HepG2 (cell line): ENCODE measurements around the gene S100A12. TPM values are rescaled to one million over a fixed set of nuclear protein-coding genes. Genes with fewer than 3 reads are reported as not detected.

Experiments used
- HDAC1 ChIP-seq: sonication (generic); formaldehyde crosslinking; IDR thresholded peaks from 2 replicates; pipeline ENCODE4 v1.5.1; 2020; ENCODE audit warnings: mild to moderate bottlenecking, missing genetic modification reagents
- HNF1A ChIP-seq, 2 experiments: sonication (generic) in 1 of 2; formaldehyde crosslinking in 1 of 2; IDR thresholded peaks; 2 replicates each; pipeline versions ENCODE4 v1.4.0 to v1.6.1; 2016 to 2020; ENCODE audit warnings: borderline replicate concordance in 1 of 2, low read depth in 1 of 2, mild to moderate bottlenecking in 1 of 2, missing genetic modification reagents in 1 of 2
- MTA3 ChIP-seq: sonication (generic); formaldehyde crosslinking; IDR thresholded peaks from 2 replicates; pipeline ENCODE4 v1.4.0; 2020; ENCODE audit warnings: missing genetic modification reagents
- PRMT3 ChIP-seq: sonication (generic); formaldehyde crosslinking; IDR thresholded peaks from 2 replicates; pipeline ENCODE4 v1.8.1; 2022; ENCODE audit warnings: low read depth, mild to moderate bottlenecking, moderate library complexity, missing genetic modification reagents, borderline replicate concordance
- RNF2 ChIP-seq: fragments of 450-650 bp; conservative IDR thresholded peaks from 2 replicates; pipeline ENCODE4 v1.6.1; 2016; ENCODE audit warnings: low read depth
- THAP8 ChIP-seq: sonication (generic); formaldehyde crosslinking; IDR thresholded peaks from 2 replicates; pipeline ENCODE4 v1.5.1; 2020; ENCODE audit warnings: missing genetic modification reagents, mild to moderate bottlenecking, borderline replicate concordance
- ZNF138 ChIP-seq: sonication (generic); formaldehyde crosslinking; IDR thresholded peaks from 2 replicates; pipeline ENCODE4 v1.5.0; 2020; ENCODE audit warnings: mild to moderate bottlenecking, low read depth, missing genetic modification reagents
- ZNF142 ChIP-seq: sonication (generic); formaldehyde crosslinking; IDR thresholded peaks from 2 replicates; pipeline ENCODE4 v1.4.0; 2020; ENCODE audit warnings: missing genetic modification reagents
- ZNF160 ChIP-seq: sonication (generic); formaldehyde crosslinking; IDR thresholded peaks from 2 replicates; pipeline ENCODE4 v1.8.0; 2022; ENCODE audit warnings: mild to moderate bottlenecking, inconsistent platforms, missing genetic modification reagents
- ZNF280D ChIP-seq: sonication (generic); formaldehyde crosslinking; IDR thresholded peaks from 2 replicates; pipeline ENCODE4 v1.5.1; 2020; ENCODE audit warnings: mild to moderate bottlenecking, missing genetic modification reagents
- ZNF362 ChIP-seq: sonication (generic); formaldehyde crosslinking; IDR thresholded peaks from 2 replicates; pipeline ENCODE4 v1.4.0; 2020; ENCODE audit warnings: missing genetic modification reagents, mild to moderate bottlenecking, borderline replicate concordance
- ZNF674 ChIP-seq: sonication (generic); formaldehyde crosslinking; IDR thresholded peaks from 2 replicates; pipeline ENCODE4 v1.5.0; 2020; ENCODE audit warnings: low read depth, mild to moderate bottlenecking, missing genetic modification reagents
- polyA plus RNA-seq, 8 experiments: library from polyadenylated mRNA; depleted of rRNA in 3 of 8; stranded (reverse) in 7 of 8; unstranded in 1 of 8; fragments of >200 nt; fragmentation: Illumina TruSeq in 4 of 8; extraction: Trizol in 4 of 8; gene quantifications; 2 replicates each; pipeline versions ENCODE4 v1.2.1 to v1.2.3, GENCODE V29; 2011 to 2016; ENCODE audit warnings: low read depth in 4 of 8, missing spikeins in 1 of 8, mixed read lengths in 1 of 8; ENCODE audit not compliant: insufficient read depth in 1 of 8
- total RNA-seq, 5 experiments: library from RNA; depleted of rRNA; stranded (reverse); fragments of >200 nt; fragmentation: Illumina TruSeq; extraction: Trizol; gene quantifications; 2 replicates each; pipeline ENCODE4 v1.2.3, GENCODE V29; 2016; ENCODE audit warnings: low read depth in 1 of 5

The S100A12 gene
- total and polyA plus RNA-seq, 2 of the 13 experiments (the other 11 are each of a cell fraction or from before 2014, with no cell fraction given), result not detected

GRCh38 chr1:153422450-153423068, 47.1 kb upstream of the S100A12 start (continued):
- 0 out of 2 replicates have a peak, but pooled peaks have one; percentile 25 for TF ChIP-seq ZNF280D
- no peak for TF ChIP-seq ZNF160 (CRISPR knock-in tag)
- TF ChIP-seq ZNF362 (CRISPR knock-in tag), result peak; percentile 45; the same call in 1 of the 2 replicates
- TF ChIP-seq ZNF674 (CRISPR knock-in tag), result no peak
- no peak for TF ChIP-seq THAP8
- no peak for TF ChIP-seq MTA3 (CRISPR knock-in tag)
- TF ChIP-seq HDAC1, result no peak
- TF ChIP-seq RNF2, result no peak
- TF ChIP-seq ZNF142 (CRISPR knock-in tag), result no peak
- no peak for TF ChIP-seq ZNF138
- no peak for TF ChIP-seq PRMT3 (CRISPR knock-in tag)
- TF ChIP-seq HNF1A (IDR thresholded peaks at IDR 0.05; ENCODE audit: low read depth), result no peak
- no peak for TF ChIP-seq HNF1A (CRISPR knock-in tag; IDR thresholded peaks at IDR 0.05; ENCODE audit: borderline replicate concordance)
